H1 (cell line): ENCODE results near the gene SH3RF3.

Experiments
- CBX8 ChIP-seq: fragments of 300-800, 300-1000 bp; sonication (generic); IDR thresholded peaks from 2 replicates; pipeline ENCODE4 v1.7.1; 2016; ENCODE audit warnings: low read depth, low read length, borderline replicate concordance
- CEBPB ChIP-seq: IDR thresholded peaks from 2 replicates; pipeline ENCODE4 v1.6.1; 2012; ENCODE audit warnings: low read depth, low read length
- CTBP2 ChIP-seq: IDR thresholded peaks from 2 replicates; pipeline ENCODE4 v1.7.0; 2011; ENCODE audit warnings: borderline replicate concordance, mild to moderate bottlenecking, moderate library complexity, mixed read lengths, low read length; ENCODE audit not compliant: insufficient read depth, insufficient read length
- KDM1A ChIP-seq: fragments of 200-600, 300-600 bp; sonication (generic); IDR thresholded peaks from 2 replicates; pipeline ENCODE4 v1.7.1; 2016; ENCODE audit warnings: mild to moderate bottlenecking, low read length, borderline replicate concordance
- POLR2A ChIP-seq, 2 experiments: IDR thresholded peaks; 1 replicate in 1 of 2; 2 replicates in 1 of 2; pipeline ENCODE4 v1.6.1; 2011; ENCODE audit warnings: low read depth in 2 of 2, low read length in 2 of 2, mild to moderate bottlenecking in 2 of 2; ENCODE audit errors: control extremely low read depth in 1 of 2
- TCF12 ChIP-seq: IDR thresholded peaks from 2 replicates; pipeline ENCODE4 v1.6.1; 2011; ENCODE audit warnings: low read depth, mild to moderate bottlenecking, low read length
- YY1 ChIP-seq: IDR thresholded peaks from 2 replicates; pipeline ENCODE4 v1.6.1; 2011; ENCODE audit warnings: low read depth, mild to moderate bottlenecking, low read length

DNA sequence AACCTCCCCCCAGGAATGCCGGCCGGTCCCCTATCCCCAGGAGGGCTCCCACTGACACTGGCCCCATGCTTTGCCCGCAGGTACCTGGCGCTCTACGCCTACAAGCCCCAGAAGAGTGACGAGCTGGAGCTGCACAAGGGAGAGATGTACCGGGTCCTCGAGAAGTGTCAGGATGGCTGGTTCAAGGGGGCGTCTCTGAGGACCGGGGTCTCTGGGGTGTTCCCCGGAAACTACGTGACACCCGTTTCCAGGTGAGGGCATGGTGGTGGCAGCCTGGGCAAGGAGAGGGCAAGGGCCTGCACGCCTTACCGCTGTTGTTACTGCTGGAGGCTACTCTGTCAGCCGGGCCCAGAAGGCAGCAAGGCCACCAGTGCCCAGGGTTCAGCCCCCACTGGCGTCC lies 303.4 kb downstream of the SH3RF3 start:
- TF ChIP-seq YY1 (no peak), POLR2A (IDR thresholded peaks at IDR 0.05; ENCODE audit: control extremely low read depth in 1 of 2, low read depth in 2 of 2, low read length in 2 of 2) (no peak), TCF12 (no peak), CBX8 (no peak), CEBPB (no peak), CTBP2 (no peak), KDM1A (no peak)
